Measurements from ENCODE around the gene IL10RA.
A peak's percentile ranks its signal among the peaks of the same experiment; 100 is the strongest.

Gene IL10RA

DNA sequence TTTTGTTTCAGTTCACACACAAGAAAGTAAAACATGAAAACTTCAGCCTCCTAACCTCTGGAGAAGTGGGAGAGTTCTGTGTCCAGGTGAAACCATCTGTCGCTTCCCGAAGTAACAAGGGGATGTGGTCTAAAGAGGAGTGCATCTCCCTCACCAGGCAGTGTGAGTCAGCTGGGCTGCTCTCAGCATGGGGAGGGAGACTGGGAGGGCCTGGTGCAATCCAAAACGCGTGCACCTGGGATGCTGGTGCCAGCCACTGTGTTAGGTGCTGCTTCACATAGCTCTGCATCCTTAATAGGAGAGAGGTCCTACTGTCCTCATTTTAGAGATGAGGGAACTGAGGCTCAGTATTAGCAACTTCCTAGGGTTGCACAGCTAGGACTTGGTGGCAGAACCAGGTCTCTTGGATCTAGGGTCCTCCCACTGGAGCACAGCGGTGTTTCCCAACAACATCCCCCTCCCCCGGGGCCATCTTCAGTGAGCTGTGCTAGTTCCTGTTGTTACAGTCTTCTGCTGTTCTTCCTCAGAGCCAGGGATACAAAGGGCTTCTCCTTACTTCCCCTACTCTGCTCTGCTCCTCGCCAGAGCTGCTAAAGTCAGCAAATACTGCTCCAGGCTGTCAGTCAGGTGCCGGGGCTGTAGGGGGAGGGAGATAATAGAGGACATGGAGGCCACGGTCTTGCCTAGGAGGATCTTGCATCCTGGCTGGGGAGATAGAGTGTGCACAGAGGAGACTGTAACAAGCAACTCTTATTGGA lies 8.0 kb downstream of the IL10RA start:
- no peak for DNase-seq

DNA sequence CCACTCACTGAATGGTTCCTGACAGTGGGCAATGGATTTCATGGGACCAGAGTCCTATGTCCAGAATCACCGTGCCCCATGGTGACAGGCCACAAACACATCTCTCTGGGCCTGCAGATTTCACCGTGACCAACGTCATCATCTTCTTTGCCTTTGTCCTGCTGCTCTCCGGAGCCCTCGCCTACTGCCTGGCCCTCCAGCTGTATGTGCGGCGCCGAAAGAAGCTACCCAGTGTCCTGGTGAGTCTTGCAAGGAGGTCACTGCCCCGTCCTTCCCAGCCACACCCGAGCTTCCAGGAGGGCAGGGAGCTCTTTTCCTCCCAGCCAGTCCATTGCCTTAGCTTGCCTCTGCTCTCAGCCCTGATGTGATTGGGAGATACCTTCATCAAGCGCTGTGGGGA lies 9.3 kb downstream of the IL10RA start:
- DNase-seq, result no peak

DNA sequence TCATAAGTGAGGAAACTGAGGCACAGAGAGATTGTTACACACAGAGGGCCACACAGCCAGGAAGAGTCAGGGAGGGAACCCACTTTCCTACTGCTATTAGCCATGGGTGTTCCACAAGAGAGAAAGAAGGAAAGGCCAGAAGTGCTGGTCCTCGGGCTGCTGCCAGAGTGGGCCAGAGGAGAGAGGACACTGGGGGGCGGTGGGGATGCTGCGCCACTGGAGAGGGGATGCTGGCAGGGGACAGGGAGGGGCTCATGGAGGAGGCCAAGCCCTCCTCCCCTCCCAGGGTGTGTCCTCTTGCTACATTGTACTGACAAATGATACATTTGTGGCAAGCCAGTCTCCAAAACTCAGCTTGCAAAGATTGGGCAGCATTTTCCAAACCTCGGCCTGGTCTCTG lies 9.9 kb downstream of the IL10RA start:
- no peak for DNase-seq

DNA sequence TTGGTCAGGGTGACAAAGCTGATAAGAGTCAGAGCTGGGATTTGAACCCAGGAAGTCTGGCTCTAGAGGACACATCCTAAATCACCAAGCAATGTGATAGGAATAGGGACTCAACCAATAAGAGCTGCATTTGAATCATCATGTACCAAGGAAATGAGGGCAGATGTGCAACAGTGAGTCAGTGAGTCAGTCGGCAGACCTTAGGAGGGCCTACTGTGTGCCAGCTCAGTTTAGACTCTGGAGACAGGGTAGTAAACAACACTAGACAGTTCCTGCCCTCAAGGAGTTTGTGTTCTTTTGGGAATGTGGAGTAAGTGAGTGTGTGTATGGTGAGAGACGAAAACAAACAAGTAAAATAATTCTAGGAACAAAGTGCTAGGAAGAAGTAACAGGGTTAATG lies 11.2 kb downstream of the IL10RA start:
- peak; percentile 58 for DNase-seq

DNA sequence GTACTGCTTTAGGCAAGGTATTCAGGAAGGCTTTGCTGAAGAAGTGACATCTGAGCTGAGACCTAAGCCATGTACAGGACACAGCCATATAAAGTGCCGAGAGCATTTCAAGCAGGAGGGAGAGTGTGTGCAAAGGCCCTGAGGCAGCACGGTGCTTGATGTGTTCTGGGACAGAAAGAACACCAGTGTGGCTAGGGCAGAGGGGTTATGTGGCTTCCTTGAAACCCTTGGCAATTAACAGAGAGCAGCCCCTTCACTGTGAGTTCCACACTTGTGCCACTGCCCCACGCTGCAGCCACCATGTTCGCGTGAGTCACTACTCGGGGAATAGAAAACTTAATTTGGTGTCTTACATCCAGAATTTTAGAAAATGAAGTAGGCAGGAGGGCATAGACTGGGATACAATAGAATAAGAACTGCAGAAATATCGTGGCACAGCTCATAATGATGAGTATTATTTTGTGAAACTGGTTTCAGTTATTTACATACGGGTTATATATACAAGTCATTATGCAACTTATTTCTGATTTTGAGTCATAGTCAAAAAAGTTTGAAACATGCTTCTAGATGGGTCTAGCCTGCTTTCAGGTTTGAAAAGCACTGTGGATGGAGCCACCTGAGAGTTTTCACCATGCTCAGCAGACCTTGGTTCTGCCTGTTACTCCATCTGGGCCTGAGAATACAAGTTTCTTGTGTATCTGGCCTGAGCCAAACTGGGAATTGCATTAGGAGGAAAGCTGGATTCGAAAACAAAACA lies 11.8 kb downstream of the IL10RA start:
- peak; percentile 84 for DNase-seq

DNA sequence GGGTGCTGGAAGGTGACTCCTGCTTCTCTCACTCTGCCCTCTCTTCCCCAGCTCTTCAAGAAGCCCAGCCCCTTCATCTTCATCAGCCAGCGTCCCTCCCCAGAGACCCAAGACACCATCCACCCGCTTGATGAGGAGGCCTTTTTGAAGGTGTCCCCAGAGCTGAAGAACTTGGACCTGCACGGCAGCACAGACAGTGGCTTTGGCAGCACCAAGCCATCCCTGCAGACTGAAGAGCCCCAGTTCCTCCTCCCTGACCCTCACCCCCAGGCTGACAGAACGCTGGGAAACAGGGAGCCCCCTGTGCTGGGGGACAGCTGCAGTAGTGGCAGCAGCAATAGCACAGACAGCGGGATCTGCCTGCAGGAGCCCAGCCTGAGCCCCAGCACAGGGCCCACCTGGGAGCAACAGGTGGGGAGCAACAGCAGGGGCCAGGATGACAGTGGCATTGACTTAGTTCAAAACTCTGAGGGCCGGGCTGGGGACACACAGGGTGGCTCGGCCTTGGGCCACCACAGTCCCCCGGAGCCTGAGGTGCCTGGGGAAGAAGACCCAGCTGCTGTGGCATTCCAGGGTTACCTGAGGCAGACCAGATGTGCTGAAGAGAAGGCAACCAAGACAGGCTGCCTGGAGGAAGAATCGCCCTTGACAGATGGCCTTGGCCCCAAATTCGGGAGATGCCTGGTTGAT lies 12.6 kb downstream of the IL10RA start:
- DNase-seq, result no peak

DNA sequence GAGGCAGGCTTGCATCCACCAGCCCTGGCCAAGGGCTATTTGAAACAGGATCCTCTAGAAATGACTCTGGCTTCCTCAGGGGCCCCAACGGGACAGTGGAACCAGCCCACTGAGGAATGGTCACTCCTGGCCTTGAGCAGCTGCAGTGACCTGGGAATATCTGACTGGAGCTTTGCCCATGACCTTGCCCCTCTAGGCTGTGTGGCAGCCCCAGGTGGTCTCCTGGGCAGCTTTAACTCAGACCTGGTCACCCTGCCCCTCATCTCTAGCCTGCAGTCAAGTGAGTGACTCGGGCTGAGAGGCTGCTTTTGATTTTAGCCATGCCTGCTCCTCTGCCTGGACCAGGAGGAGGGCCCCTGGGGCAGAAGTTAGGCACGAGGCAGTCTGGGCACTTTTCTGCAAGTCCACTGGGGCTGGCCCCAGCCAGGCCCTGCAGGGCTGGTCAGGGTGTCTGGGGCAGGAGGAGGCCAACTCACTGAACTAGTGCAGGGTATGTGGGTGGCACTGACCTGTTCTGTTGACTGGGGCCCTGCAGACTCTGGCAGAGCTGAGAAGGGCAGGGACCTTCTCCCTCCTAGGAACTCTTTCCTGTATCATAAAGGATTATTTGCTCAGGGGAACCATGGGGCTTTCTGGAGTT lies 13.3 kb downstream of the IL10RA start:
- no peak for DNase-seq

DNA sequence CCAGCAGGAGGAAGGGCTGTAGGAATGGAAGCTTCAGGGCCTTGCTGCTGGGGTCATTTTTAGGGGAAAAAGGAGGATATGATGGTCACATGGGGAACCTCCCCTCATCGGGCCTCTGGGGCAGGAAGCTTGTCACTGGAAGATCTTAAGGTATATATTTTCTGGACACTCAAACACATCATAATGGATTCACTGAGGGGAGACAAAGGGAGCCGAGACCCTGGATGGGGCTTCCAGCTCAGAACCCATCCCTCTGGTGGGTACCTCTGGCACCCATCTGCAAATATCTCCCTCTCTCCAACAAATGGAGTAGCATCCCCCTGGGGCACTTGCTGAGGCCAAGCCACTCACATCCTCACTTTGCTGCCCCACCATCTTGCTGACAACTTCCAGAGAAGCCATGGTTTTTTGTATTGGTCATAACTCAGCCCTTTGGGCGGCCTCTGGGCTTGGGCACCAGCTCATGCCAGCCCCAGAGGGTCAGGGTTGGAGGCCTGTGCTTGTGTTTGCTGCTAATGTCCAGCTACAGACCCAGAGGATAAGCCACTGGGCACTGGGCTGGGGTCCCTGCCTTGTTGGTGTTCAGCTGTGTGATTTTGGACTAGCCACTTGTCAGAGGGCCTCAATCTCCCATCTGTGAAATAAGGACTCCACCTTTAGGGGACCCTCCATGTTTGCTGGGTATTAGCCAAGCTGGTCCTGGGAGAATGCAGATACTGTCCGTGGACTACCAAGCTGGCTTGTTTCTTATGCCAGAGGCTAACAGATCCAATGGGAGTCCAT lies 14.1 kb downstream of the IL10RA start:
- DNase-seq, result no peak

DNA sequence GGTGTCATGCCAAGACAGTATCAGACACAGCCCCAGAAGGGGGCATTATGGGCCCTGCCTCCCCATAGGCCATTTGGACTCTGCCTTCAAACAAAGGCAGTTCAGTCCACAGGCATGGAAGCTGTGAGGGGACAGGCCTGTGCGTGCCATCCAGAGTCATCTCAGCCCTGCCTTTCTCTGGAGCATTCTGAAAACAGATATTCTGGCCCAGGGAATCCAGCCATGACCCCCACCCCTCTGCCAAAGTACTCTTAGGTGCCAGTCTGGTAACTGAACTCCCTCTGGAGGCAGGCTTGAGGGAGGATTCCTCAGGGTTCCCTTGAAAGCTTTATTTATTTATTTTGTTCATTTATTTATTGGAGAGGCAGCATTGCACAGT lies 14.6 kb downstream of the IL10RA start:
- DNase-seq, result no peak

DNA sequence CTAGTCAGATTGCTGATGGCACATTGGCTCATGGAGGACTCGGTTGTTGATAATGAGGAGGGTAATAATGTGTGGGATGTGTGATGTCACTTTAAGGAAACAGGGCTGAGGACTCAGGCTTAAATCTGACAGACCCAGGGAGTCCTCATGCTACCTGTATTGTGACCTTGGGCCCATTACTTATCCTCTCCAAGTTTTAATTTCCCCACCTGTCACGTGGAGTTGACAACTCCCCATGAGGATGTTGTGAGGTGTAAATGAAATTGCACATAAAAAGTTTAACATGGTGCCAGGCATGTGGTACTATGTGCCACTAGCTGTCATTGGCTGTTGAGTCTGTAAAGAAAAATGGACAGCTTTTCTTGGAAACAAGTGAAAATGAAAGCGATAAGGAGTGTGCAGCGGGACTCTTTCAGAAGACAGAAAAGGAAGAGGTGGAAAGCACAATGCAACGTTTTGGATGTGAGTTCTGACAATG lies 15.3 kb downstream of the IL10RA start:
- peak; percentile 83 for DNase-seq

DNA sequence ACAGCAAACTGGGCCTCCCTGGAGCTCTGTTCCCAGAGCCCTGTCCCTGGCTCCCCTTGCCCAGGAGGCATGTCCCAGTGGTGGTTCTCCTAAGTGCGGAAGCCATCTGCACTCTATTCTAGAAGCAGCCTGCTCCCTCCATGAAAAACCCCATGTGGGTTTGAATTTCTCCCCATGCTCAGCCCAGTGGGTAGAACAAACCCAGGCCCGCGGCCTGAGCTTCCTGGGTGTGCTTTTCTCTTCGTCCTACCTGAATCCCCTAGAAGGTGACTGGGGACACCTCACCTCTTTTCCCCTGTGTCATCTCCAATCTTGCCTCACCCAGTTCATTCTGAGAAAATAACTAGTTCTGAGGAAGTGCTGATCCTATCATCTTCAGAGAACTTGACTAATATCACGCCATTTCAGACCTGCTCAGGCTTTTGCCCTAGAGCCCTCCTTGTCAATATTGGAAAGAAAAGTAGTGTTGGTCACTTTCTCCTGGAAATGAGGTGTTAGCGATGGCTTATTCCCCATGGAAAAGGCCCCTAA lies 15.9 kb downstream of the IL10RA start:
- peak; percentile 93 for DNase-seq

DNA sequence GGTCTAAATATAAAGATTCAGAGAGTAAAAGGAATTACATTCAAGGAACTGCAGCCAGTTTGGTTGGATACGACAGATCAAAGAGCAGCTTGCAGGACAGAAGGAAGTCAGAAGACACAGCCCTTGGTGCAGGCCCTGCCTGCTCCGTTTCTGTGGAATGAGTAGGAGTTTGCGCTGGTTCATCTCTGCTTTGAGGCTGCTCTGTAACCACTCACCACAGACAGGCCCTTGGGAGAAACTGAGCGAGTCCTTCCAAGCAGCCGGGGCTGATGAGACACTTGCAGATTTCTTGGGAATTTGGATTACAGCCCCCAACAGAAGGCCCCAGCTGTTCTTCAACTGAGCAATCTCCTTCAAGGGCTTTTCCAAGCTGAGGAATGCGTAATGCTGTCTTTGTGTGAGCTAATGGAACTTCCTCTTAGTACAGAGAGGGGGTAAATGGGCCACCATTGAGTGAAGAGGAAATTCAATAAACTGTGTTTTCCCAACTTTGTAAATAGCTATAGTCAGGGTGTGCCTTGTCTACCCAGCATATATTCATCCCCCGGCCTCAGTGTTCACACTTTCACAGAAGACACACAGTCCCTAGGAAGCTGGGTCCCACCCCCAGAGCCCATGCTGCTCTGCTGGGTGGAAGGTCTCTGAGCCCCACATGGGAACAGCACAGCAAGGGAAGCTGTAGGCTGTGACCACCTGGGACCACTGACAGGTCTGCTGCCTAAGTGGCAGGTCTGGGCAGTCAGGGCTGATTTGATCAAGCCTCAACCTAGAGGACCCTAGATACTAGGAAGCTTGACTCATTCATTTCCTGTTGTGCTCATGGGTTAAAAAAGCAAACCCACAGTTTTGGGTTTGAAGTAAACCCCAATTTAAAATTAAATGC lies 16.6 kb downstream of the IL10RA start:
- peak; percentile 85 for DNase-seq

DNA sequence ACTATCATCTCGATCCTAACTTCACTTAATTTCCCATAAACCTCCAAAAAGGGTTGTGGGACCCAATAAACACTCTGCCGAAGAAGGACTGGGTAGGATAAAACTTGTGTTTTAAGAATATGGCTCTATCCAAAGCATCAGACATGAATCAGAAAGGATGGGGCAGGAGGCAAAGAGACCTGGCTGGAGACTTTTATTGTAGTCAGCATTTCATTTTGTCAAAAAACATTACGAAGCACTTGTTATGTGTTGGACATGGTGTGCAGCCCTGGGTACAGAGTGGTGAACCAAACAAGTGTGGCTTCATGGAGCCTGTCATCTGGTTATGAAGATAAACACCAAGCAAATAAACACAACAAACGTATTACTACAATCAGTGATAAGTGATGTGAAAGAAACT lies 17.3 kb downstream of the IL10RA start:
- peak; percentile 47 for DNase-seq

DNA sequence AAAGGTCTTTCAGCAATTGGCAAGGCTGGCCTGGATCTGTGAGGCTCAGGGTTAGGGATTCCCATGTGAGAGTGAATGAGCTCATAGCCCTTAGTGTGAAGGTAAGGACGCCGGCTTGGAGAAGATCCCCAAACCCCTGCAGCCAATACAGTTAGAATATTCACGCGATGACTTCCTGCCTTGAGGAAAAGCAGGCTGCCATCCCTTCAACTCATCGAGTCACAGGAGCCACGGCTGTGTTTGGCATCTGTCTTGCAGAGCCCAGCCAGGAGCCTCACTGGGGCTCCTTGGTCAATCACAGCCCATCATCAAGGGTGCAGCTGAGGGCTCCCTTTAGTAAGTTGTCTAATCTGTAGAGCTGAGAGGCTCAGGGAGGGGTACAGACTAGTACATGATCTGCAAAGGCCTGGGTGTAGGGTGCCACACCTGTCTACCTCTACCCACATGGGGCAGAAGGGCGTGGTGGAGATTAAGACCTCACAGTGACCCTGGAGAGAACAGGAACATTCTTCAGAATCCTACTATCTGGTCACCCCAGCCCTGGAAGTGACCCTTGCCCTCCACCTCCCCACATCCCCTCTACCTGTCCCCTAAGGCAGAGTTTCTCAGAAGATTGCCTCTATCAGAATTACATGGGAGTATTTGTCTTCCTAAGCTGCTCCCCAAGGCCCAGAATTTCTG lies 18.5 kb downstream of the IL10RA start:
- no peak for DNase-seq

DNA sequence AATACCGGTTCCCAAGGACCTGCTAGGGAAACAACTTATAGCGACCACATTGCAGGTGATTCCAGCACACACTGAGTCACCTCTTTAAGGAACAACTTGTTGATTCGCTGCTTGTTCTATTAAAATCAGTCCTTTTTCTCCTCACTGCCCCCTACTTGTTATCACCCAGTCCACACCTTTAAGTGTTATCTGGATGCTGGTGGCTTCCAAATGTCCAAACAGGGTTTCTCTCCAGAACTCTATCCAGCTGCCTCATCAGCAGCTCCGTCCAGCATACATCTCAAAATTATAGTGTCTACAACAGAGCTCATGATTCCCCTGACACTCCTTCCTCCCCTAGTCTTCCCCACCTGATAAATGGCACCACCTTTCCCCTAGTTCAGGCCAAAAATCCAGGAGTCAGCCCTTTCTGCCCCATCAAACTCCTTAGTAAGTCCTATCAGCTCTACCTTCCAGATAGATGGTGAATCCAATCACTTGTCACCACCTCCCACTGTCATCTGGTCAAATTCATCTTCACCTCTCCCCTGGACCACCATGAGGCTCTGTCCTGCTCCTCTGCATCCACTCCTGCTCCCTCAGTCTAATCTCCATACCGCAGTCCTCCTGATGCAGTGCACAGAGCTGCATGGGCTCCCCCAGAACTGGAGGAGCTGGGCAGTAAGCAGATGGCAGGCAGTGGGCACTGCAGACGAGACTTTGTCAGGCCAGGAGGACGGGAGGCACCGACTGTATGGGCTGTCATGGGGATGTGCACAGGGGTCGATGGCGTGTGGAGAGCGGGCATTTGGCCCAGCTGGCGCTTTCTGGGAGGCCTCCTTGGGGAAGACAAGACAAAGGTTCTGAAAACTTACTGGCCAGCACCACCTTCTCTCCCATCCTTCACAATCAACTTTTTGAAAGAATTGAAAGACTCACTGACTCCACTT lies 19.3 kb downstream of the IL10RA start:
- no peak for DNase-seq

DNA sequence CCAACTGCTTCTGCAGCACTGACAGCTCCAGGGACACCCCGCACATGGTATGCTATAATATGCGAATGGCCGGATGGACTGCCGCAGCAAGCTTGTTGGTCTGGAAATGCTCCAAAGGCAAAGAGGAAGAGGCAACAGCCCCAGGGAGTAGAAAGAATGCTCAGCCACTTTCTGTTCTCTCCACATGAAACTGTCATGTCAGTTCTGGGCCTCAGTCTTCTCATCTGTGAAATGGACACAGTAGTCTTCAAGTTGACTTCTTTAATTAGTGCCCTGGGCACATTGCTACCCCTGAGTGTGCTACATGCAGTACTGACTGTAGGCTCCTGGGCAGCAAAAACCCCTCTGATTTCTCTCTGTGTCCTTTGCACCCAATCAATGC lies 19.9 kb downstream of the IL10RA start:
- no peak for DNase-seq

DNA sequence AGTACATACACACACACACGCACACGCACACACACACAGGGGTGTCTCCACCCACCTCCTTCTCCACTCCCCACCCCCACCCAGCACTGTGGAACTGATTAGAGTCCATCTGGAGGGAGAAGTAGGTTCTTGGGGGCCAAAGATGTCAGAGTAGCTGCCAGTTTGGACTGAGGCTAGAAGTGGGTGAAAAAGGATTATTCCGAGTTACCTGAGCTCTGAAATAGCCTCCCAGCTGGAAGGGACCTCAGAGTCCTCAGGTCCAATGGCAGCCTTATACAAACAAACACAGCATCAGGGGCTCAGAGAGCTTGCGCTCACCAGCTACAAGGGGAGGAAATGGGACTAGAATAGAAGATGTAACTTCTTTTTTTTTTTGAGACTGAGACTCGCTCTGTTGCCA lies 20.8 kb downstream of the IL10RA start:
- no peak for DNase-seq

DNA sequence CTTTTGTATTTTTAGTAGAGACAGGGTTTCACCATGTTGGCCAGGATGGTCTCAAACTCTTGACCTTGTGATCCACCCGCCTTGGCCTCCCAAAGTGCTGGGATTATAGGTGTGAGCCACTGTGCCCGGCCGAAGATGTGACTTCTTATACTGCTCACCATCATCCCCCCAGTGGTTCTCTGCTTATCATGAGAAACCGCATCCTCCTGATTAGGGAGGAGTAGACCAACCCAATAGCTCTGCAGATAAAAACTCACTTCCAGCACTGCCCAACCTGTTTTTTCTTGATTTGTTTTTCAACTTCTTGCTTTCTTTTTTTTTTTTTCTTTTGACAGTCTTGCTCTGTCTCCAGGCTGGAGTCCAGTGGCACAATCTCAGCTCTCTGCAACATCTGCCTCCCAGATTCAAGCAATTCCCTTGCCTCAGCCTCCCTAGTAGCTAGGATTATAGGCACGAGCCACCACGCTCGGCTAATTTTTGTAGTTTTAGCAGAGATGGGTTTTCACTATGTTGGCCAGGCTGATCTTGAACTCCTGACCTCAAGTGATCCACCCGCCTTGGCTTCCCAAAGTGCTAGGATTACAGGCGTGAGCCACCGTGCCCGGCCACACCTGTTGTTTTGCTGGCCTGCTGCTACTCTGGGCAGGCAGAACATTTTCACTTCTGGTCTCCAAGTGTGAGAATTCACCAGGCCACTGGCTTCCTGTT lies 21.5 kb downstream of the IL10RA start:
- peak; percentile 56 for DNase-seq
